ENCODE data around the gene DIP2C. TPM values are rescaled to one million over a fixed set of nuclear protein-coding genes. Genes with fewer than 3 reads are reported as not detected.

The DIP2C gene
- total RNA-seq, 1 donor from 2014 or later, result 52.6 TPM

- H3K4me1 Mint-ChIP-seq (ENCODE audit: low read depth, unreplicated experiment), result peaks cover 9% of the 10 kb centered on the region
- no peak overlapping the region for H3K27ac Mint-ChIP-seq (ENCODE audit: unreplicated experiment)
- H3K27me3 Mint-ChIP-seq (ENCODE audit: unreplicated experiment), result peaks cover 5% of the 10 kb centered on the region
- no peak for DNase-seq
- peaks cover 9% of the 10 kb centered on the region for H3K36me3 Mint-ChIP-seq (ENCODE audit: unreplicated experiment)
- peaks cover 7% of the 10 kb centered on the region for H3K9me3 Mint-ChIP-seq (ENCODE audit: unreplicated experiment)
- no peak overlapping the region for H3K4me3 Mint-ChIP-seq (ENCODE audit: unreplicated experiment)
- no peak for TF ChIP-seq CTCF (IDR thresholded peaks at IDR 0.05; ENCODE audit: partially characterized antibody, unreplicated experiment)
These were observed 16.5 kb downstream of the DIP2C start for GRCh38 chr10:672992-673391.

GRCh38 chr10:672203-672602, 17.3 kb downstream of the DIP2C start:
- Mint-ChIP-seq H3K4me3 (ENCODE audit: unreplicated experiment) (no peak overlapping the region), H3K27ac (ENCODE audit: unreplicated experiment) (peak overlapping the region; percentile 49), H3K27me3 (ENCODE audit: unreplicated experiment) (peaks cover 3% of the 10 kb centered on the region), H3K4me1 (ENCODE audit: low read depth, unreplicated experiment) (peaks cover 9% of the 10 kb centered on the region), H3K36me3 (ENCODE audit: unreplicated experiment) (peaks cover 9% of the 10 kb centered on the region), H3K9me3 (ENCODE audit: unreplicated experiment) (peaks cover 7% of the 10 kb centered on the region)
- no peak for DNase-seq
- TF ChIP-seq CTCF (IDR thresholded peaks at IDR 0.05; ENCODE audit: partially characterized antibody, unreplicated experiment), result no peak

- no peak for DNase-seq
- TF ChIP-seq CTCF (IDR thresholded peaks at IDR 0.05; ENCODE audit: partially characterized antibody, unreplicated experiment), result no peak
- Mint-ChIP-seq H3K4me1 (ENCODE audit: low read depth, unreplicated experiment) (peaks cover 9% of the 10 kb centered on the region), H3K4me3 (ENCODE audit: unreplicated experiment) (no peak overlapping the region), H3K27me3 (ENCODE audit: unreplicated experiment) (peaks cover 3% of the 10 kb centered on the region), H3K36me3 (ENCODE audit: unreplicated experiment) (peaks cover 9% of the 10 kb centered on the region), H3K27ac (ENCODE audit: unreplicated experiment) (no peak overlapping the region), H3K9me3 (ENCODE audit: unreplicated experiment) (peaks cover 7% of the 10 kb centered on the region)
These were observed 18.5 kb downstream of the DIP2C start for GRCh38 chr10:670990-671389.

GRCh38 chr10:670038-670437, 19.4 kb downstream of the DIP2C start:
- Mint-ChIP-seq H3K36me3 (ENCODE audit: unreplicated experiment) (peaks cover 9% of the 10 kb centered on the region), H3K27ac (ENCODE audit: unreplicated experiment) (no peak overlapping the region), H3K27me3 (ENCODE audit: unreplicated experiment) (peaks cover 3% of the 10 kb centered on the region), H3K9me3 (ENCODE audit: unreplicated experiment) (peaks cover 3% of the 10 kb centered on the region), H3K4me1 (ENCODE audit: low read depth, unreplicated experiment) (peaks cover 15% of the 10 kb centered on the region), H3K4me3 (ENCODE audit: unreplicated experiment) (no peak overlapping the region)
- TF ChIP-seq CTCF (IDR thresholded peaks at IDR 0.05; ENCODE audit: partially characterized antibody, unreplicated experiment), result no peak
- DNase-seq, result no peak

GRCh38 chr10:668786-669485, 20.5 kb downstream of the DIP2C start:
- peaks cover 3% of the 10 kb centered on the region for H3K9me3 Mint-ChIP-seq (ENCODE audit: unreplicated experiment)
- no peak overlapping the region for H3K27ac Mint-ChIP-seq (ENCODE audit: unreplicated experiment)
- no peak for TF ChIP-seq CTCF (IDR thresholded peaks at IDR 0.05; ENCODE audit: partially characterized antibody, unreplicated experiment)
- H3K4me1 Mint-ChIP-seq (ENCODE audit: low read depth, unreplicated experiment), result peaks cover 20% of the 10 kb centered on the region
- no peak overlapping the region for H3K4me3 Mint-ChIP-seq (ENCODE audit: unreplicated experiment)
- DNase-seq, result no peak
- peaks cover 9% of the 10 kb centered on the region for H3K36me3 Mint-ChIP-seq (ENCODE audit: unreplicated experiment)
- peaks cover 3% of the 10 kb centered on the region for H3K27me3 Mint-ChIP-seq (ENCODE audit: unreplicated experiment)

Measured in glutamatergic neuron (in vitro differentiated cells).